ENCODE data around the gene FCER2. TPM values are rescaled to one million over a fixed set of nuclear protein-coding genes. Genes with fewer than 3 reads are reported as not detected.
A peak's percentile ranks its signal among the peaks of the same experiment; 100 is the strongest.

Gene FCER2
- total RNA-seq, 2 experiments from 2014 or later, result 3.0 to 3.7 TPM

- DNase-seq, result peak; percentile 58
Measured at GRCh38 chr19:7670150-7670783, 31.7 kb downstream of the FCER2 start.

GRCh38 chr19:7669641-7670040 is 32.3 kb downstream of the FCER2 start:
- no peaks in the 10 kb centered on the region for H3K36me3 Mint-ChIP-seq (ENCODE audit: low read depth)
- no peak for ATAC-seq
- no peak overlapping the region for H3K27ac Mint-ChIP-seq
- DNase-seq, result no peak
- peak overlapping the region; percentile 16 for H3K4me3 Mint-ChIP-seq
- peaks cover 18% of the 10 kb centered on the region for H3K4me1 Mint-ChIP-seq (ENCODE audit: low read depth)
- intact Hi-C loops (cut with micrococcal nuclease), result no loop called here
- peaks cover 29% of the 10 kb centered on the region for H3K27me3 Mint-ChIP-seq
- TF ChIP-seq CTCF (IDR thresholded peaks at IDR 0.05), result no peak
- ChIA-PET POLR2A (interaction anchor here (1.1 to 2.8 kb wide), 2 partner anchors 9 to 12 kb away, joined by 3 to 11 read pairs; no protein-coding TSS in a partner anchor), CTCF (interaction anchor here (1.1 to 4.4 kb wide), 4 partner anchors 12 to 101 kb away, joined by 5 to 28 read pairs (median 6); partner anchors contain the start of gene TRAPPC5)
- no peaks in the 10 kb centered on the region for H3K9me3 Mint-ChIP-seq

More at GRCh38 chr19:7670150-7670783, 31.7 kb downstream of the FCER2 start:
- intact Hi-C loops (cut with micrococcal nuclease), result no loop called here
- ChIA-PET CTCF (interaction anchor here (1.0 to 4.4 kb wide), 5 partner anchors 11 to 130 kb away, joined by 5 to 28 read pairs (median 7); partner anchors contain the start of gene TRAPPC5), POLR2A (interaction anchor here (1.2 to 2.8 kb wide), 2 partner anchors 12 to 16 kb away, joined by 3 to 11 read pairs; no protein-coding TSS in a partner anchor)
- peak overlapping the region; percentile 42 for H3K27ac Mint-ChIP-seq
- H3K9me3 Mint-ChIP-seq, result no peaks in the 10 kb centered on the region
- H3K4me3 Mint-ChIP-seq, result peak overlapping the region; percentile 50
- H3K27me3 Mint-ChIP-seq, result peaks cover 29% of the 10 kb centered on the region
- H3K4me1 Mint-ChIP-seq (ENCODE audit: low read depth), result peaks cover 18% of the 10 kb centered on the region
- ATAC-seq, result peak; percentile 45
- H3K36me3 Mint-ChIP-seq (ENCODE audit: low read depth), result no peaks in the 10 kb centered on the region
- TF ChIP-seq CTCF (IDR thresholded peaks at IDR 0.05), result no peak

- no peak within 1 kb of the TSS for H3K27ac Mint-ChIP-seq
- ChIA-PET CTCF (interaction anchor here (1.1 to 4.4 kb wide), 3 partner anchors 12 to 101 kb away, joined by 5 to 28 read pairs (median 7); partner anchors contain the start of gene TRAPPC5), POLR2A (interaction anchor here (0.8 to 2.8 kb wide), 3 partner anchors 10 to 12 kb away, joined by 3 to 11 read pairs (median 3); partner anchors contain the start of gene TRAPPC5)
- H3K27me3 Mint-ChIP-seq, result peaks cover 25% of the 10 kb centered on the region
- DNase-seq (no peak), ATAC-seq (no peak)
- H3K4me1 Mint-ChIP-seq (ENCODE audit: low read depth), result peaks cover 16% of the 10 kb centered on the region
- H3K36me3 Mint-ChIP-seq (ENCODE audit: low read depth), result no peaks in the 10 kb centered on the region
- intact Hi-C loops (cut with micrococcal nuclease), result no loop called here
- H3K4me3 Mint-ChIP-seq, result peak within 1 kb of the TSS; percentile 16
- no peak for TF ChIP-seq CTCF (IDR thresholded peaks at IDR 0.05)
- H3K9me3 Mint-ChIP-seq, result no peaks in the 10 kb centered on the region
Measured at GRCh38 chr19:7668842-7669241, 33.1 kb downstream of the FCER2 start, which contains the start of gene RETN. Gene RETN, plus strand, starts transcription at chr19:7669049. Its CDS starts 278 bp downstream, at chr19:7669327.

- H3K9me3 Mint-ChIP-seq, result no peaks in the 10 kb centered on the region
- no peak overlapping the region for H3K27ac Mint-ChIP-seq
- ATAC-seq, result no peak
- intact Hi-C loops (cut with micrococcal nuclease), result no loop called here
- TF ChIP-seq CTCF (IDR thresholded peaks at IDR 0.05), result no peak
- H3K36me3 Mint-ChIP-seq (ENCODE audit: low read depth), result no peaks in the 10 kb centered on the region
- DNase-seq, result no peak
- peaks cover 13% of the 10 kb centered on the region for H3K27me3 Mint-ChIP-seq
- ChIA-PET POLR2A (no interaction called here), CTCF (interaction anchor here (1.9 to 4.2 kb wide), 2 partner anchors 16 to 135 kb away, joined by 4 to 12 read pairs; partner anchors contain the start of gene TRAPPC5)
- peaks cover 8% of the 10 kb centered on the region for H3K4me1 Mint-ChIP-seq (ENCODE audit: low read depth)
- H3K4me3 Mint-ChIP-seq, result no peak overlapping the region
Measured at GRCh38 chr19:7665076-7665475, 36.9 kb downstream of the FCER2 start.

- ChIA-PET CTCF (interaction anchor here (0.6 to 4.2 kb wide), 4 partner anchors 11 to 137 kb away, joined by 3 to 12 read pairs (median 4); partner anchors contain the start of gene TRAPPC5), POLR2A (no interaction called here)
- Mint-ChIP-seq H3K4me1 (ENCODE audit: low read depth) (peaks cover 4% of the 10 kb centered on the region), H3K9me3 (no peaks in the 10 kb centered on the region), H3K4me3 (no peak overlapping the region), H3K27ac (no peak overlapping the region), H3K27me3 (peaks cover 6% of the 10 kb centered on the region), H3K36me3 (ENCODE audit: low read depth) (no peaks in the 10 kb centered on the region)
- no peak for TF ChIP-seq CTCF (IDR thresholded peaks at IDR 0.05)
- no peak for DNase-seq
- intact Hi-C loops (cut with micrococcal nuclease), result no loop called here
- no peak for ATAC-seq
Measured at GRCh38 chr19:7663706-7664105, 38.2 kb downstream of the FCER2 start.

Measured in activated CD8-positive, alpha-beta T cell treated with anti-CD3 and anti-CD28 coated beads for 36 hours (primary cell).